GM12891 (cell line): ENCODE measurements around the gene CHRNA9.

ENCODE experiments used
- POLR2A ChIP-seq: IDR thresholded peaks from 2 replicates; pipeline ENCODE4 v1.6.1; 2011; ENCODE audit warnings: low read depth, low read length, control low read depth
- POLR2AphosphoS5 ChIP-seq: IDR thresholded peaks from 2 replicates; pipeline ENCODE4 v1.6.1; 2011; ENCODE audit warnings: low read depth, low read length, control low read depth
- POU2F2 ChIP-seq: IDR thresholded peaks from 2 replicates; pipeline ENCODE4 v1.6.1; 2011; ENCODE audit warnings: low read depth, mild to moderate bottlenecking, control low read depth, low read length, moderate library complexity
- SPI1 ChIP-seq: IDR thresholded peaks from 2 replicates; pipeline ENCODE4 v1.6.1; 2011; ENCODE audit warnings: low read depth, low read length, control low read depth
- TAF1 ChIP-seq: IDR thresholded peaks from 2 replicates; pipeline ENCODE4 v1.6.1; 2011; ENCODE audit warnings: low read depth, low read length, control low read depth

DNA sequence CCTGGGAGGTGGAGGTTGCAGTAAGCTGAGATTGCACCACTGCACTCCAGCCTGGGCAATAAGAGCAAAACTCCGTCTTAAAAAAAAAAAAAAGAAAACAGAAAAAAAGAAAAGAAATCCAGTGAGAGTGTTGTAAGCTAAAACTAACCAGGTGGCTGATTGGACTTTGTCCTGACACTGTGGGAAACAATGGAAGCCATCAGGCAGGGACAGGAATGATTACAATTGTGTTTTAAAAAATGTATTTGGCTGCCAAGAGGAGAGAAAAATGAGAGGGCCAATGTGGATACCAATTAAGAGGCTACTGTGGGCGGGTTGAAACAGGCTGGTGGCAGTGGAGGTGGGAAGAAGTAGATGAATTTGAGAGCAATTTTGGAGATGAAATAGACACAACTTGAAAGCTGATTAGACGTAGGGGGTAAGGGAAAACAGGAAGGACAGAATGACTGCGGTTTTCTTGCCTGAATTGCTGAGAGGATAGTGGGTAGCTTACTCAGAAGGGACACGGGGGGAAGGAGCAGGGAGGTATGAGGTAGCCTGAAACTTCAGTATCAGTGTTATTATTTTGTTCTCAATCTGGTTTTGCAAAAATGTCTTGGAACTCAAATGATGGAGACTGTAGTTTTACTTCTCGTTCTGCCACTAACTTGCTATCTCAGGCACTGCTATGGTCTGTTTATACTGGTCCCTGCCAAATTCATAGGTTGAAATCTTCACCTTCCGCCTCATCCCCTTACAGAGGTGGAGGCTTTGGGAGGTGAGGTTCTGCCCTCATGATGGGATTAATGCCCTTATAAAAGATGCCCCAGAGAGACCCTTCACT lies 45.6 kb upstream of the CHRNA9 start:
- TF ChIP-seq POLR2A: no peak
- TF ChIP-seq POLR2AphosphoS5: no peak
- TF ChIP-seq TAF1: no peak
- no peak for TF ChIP-seq SPI1
- no peak for TF ChIP-seq POU2F2
